GM12878 (cell line): ENCODE results near the gene FBXW9. TPM values are rescaled to one million over a fixed set of nuclear protein-coding genes. Genes with fewer than 3 reads are reported as not detected.

Experiments used
- BACH1 ChIP-seq: fragments of 450-650 bp; IDR thresholded peaks from 2 replicates; pipeline ENCODE4 v1.6.1; 2017; ENCODE audit warnings: mild to moderate bottlenecking, borderline replicate concordance
- NFYA ChIP-seq: IDR thresholded peaks from 2 replicates; pipeline ENCODE4 v1.6.1; 2011; ENCODE audit warnings: low read depth, mild to moderate bottlenecking, low read length, improper control_type of control experiment, borderline replicate concordance
- SUZ12 ChIP-seq: fragments of 200-600 bp; sonication (generic); IDR thresholded peaks from one replicate; pipeline ENCODE4 v1.6.1; 2018; ENCODE audit warnings: antibody characterized with exemption, mild to moderate bottlenecking; ENCODE audit not compliant: unreplicated experiment
- polyA plus RNA-seq, 11 experiments: library from polyadenylated mRNA; depleted of rRNA in 4 of 11; unstranded in 6 of 11; stranded (reverse) in 5 of 11; fragments of >200 nt; fragmentation: Nextera tagmentation in 4 of 11; fragmentation: Illumina TruSeq in 1 of 11; extraction: Ambion mirVana in 4 of 11; extraction: Trizol in 1 of 11; gene quantifications; 1 replicate in 1 of 11; 2 replicates in 10 of 11; pipeline versions ENCODE4 v1.2.1 to v1.2.3, GENCODE V29; 2011 to 2016; ENCODE audit warnings: inconsistent platforms in 2 of 11, missing spikeins in 2 of 11, low read depth in 1 of 11
- total RNA-seq, 4 experiments: library from RNA; depleted of rRNA in 3 of 4; stranded (reverse); fragments of >200 nt in 3 of 4; fragmentation: Illumina TruSeq in 1 of 4; extraction: Trizol in 1 of 4; gene quantifications; 2 replicates each; pipeline versions ENCODE4 v1.2.1 to v1.2.3, GENCODE V29; 2013 to 2021
- TF ChIP-seq, protein P1 (sequence below): IDR thresholded peaks from 2 replicates; pipeline ENCODE4 v1.6.1; 2012; ENCODE audit warnings: improper control_type of control experiment, low read depth, low read length; ENCODE audit not compliant: insufficient replicate concordance
- TF ChIP-seq, protein P2 (sequence below): fragments of 450-650 bp; IDR thresholded peaks from 2 replicates; pipeline ENCODE4 v1.6.1; 2016; ENCODE audit warnings: mild to moderate bottlenecking, moderate library complexity, borderline replicate concordance

Gene FBXW9
- total and polyA plus RNA-seq, 10 of the 15 experiments (the other 5 are each of a cell fraction or from before 2014, with no cell fraction given) = 0.21 to 14.8 (median 7.3) TPM

DNA sequence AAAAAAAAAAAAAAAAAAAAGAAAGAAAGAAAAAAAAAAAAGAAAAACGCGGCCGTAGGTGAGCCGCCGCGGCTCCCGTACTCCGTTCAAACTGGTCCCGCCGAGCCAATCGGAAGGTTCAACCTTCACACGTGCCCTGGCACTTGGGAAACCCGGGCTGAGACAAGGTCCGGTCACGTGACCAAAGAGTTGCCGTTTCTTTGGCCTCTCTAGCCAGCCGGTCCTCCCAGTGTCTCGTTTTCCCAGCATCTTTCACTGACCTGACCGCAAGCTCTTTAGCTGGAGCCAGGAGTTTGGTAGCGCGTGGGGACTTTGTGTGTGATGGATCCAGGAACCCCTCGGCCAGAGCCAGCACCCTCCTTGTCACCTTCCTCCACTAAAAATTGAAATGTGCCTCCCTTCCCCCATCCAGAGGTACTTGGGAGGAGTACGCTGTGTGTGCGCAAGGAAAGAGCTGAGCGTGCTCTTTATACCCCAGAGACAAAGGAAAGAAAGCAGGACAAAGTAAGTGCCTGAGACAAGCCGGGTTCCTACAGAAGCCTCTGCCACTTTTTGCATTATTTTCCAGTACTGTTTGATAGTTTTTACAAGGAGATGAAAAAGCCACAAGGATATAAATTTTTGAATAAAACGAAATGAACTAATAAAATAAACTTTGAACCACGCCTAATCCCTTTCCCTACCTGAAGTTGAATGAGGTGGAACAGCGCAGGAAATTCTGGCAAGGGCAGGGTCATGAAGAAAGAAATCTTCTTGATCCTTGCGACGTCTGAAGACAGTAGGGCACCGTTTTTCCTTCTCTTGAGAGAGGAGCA is 26.3 kb upstream of the FBXW9 start (continued):
- TF ChIP-seq, protein P1, sequence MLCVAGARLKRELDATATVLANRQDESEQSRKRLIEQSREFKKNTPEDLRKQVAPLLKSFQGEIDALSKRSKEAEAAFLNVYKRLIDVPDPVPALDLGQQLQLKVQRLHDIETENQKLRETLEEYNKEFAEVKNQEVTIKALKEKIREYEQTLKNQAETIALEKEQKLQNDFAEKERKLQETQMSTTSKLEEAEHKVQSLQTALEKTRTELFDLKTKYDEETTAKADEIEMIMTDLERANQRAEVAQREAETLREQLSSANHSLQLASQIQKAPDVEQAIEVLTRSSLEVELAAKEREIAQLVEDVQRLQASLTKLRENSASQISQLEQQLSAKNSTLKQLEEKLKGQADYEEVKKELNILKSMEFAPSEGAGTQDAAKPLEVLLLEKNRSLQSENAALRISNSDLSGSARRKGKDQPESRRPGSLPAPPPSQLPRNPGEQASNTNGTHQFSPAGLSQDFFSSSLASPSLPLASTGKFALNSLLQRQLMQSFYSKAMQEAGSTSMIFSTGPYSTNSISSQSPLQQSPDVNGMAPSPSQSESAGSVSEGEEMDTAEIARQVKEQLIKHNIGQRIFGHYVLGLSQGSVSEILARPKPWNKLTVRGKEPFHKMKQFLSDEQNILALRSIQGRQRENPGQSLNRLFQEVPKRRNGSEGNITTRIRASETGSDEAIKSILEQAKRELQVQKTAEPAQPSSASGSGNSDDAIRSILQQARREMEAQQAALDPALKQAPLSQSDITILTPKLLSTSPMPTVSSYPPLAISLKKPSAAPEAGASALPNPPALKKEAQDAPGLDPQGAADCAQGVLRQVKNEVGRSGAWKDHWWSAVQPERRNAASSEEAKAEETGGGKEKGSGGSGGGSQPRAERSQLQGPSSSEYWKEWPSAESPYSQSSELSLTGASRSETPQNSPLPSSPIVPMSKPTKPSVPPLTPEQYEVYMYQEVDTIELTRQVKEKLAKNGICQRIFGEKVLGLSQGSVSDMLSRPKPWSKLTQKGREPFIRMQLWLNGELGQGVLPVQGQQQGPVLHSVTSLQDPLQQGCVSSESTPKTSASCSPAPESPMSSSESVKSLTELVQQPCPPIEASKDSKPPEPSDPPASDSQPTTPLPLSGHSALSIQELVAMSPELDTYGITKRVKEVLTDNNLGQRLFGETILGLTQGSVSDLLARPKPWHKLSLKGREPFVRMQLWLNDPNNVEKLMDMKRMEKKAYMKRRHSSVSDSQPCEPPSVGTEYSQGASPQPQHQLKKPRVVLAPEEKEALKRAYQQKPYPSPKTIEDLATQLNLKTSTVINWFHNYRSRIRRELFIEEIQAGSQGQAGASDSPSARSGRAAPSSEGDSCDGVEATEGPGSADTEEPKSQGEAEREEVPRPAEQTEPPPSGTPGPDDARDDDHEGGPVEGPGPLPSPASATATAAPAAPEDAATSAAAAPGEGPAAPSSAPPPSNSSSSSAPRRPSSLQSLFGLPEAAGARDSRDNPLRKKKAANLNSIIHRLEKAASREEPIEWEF = no peak
- TF ChIP-seq, protein P2, sequence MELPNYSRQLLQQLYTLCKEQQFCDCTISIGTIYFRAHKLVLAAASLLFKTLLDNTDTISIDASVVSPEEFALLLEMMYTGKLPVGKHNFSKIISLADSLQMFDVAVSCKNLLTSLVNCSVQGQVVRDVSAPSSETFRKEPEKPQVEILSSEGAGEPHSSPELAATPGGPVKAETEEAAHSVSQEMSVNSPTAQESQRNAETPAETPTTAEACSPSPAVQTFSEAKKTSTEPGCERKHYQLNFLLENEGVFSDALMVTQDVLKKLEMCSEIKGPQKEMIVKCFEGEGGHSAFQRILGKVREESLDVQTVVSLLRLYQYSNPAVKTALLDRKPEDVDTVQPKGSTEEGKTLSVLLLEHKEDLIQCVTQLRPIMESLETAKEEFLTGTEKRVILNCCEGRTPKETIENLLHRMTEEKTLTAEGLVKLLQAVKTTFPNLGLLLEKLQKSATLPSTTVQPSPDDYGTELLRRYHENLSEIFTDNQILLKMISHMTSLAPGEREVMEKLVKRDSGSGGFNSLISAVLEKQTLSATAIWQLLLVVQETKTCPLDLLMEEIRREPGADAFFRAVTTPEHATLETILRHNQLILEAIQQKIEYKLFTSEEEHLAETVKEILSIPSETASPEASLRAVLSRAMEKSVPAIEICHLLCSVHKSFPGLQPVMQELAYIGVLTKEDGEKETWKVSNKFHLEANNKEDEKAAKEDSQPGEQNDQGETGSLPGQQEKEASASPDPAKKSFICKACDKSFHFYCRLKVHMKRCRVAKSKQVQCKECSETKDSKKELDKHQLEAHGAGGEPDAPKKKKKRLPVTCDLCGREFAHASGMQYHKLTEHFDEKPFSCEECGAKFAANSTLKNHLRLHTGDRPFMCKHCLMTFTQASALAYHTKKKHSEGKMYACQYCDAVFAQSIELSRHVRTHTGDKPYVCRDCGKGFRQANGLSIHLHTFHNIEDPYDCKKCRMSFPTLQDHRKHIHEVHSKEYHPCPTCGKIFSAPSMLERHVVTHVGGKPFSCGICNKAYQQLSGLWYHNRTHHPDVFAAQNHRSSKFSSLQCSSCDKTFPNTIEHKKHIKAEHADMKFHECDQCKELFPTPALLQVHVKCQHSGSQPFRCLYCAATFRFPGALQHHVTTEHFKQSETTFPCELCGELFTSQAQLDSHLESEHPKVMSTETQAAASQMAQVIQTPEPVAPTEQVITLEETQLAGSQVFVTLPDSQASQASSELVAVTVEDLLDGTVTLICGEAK = peak; percentile 84; the same call in 1 of the 2 replicates
- peak; percentile 4; the same call in 1 of the 2 replicates for TF ChIP-seq BACH1
- TF ChIP-seq SUZ12 = no peak
- no peak for TF ChIP-seq NFYA
